MG63 (cell line): ENCODE results near the gene AGBL1. TPM values are rescaled to one million over a fixed set of nuclear protein-coding genes. Genes with fewer than 3 reads are reported as not detected.

Source experiments
- DNase-seq: peaks from one replicate; pipeline ENCODE4 v3.0.0-alpha.2; 2020
- H3K27me3 ChIP-seq: fragments of 250-450 bp; sonication (Bioruptor Pico); 2 replicates; pipeline ENCODE4 v1.5.1; 2020; ENCODE audit warnings: mild to moderate bottlenecking, moderate library complexity
- H3K36me3 ChIP-seq: fragments of 250-450 bp; sonication (Bioruptor Pico); 2 replicates; pipeline ENCODE4 v1.5.1; 2020; ENCODE audit warnings: mild to moderate bottlenecking, moderate library complexity
- H3K4me3 ChIP-seq: fragments of 250-450 bp; sonication (Bioruptor Pico); 2 replicates; pipeline ENCODE4 v1.5.1; 2020; ENCODE audit warnings: mild to moderate bottlenecking, moderate library complexity
- H3K9me3 ChIP-seq: fragments of 250-450 bp; sonication (Bioruptor Pico); 2 replicates; pipeline ENCODE4 v1.5.1; 2020; ENCODE audit warnings: mild to moderate bottlenecking, moderate library complexity
- total RNA-seq: library from RNA; depleted of rRNA; stranded (reverse); fragments of >200 nt; shearing (Covaris generic); gene quantifications from 2 replicates; pipeline ENCODE4 v1.2.3, GENCODE V29; 2014; ENCODE audit warnings: low replicate concordance

AGBL1 gene
- total RNA-seq, 1 experiment from 2014 or later, result not detected

- no peak for DNase-seq
- H3K9me3 ChIP-seq, result no peaks in the 10 kb centered on the region
- H3K36me3 ChIP-seq, result no peaks in the 10 kb centered on the region
- H3K4me3 ChIP-seq, result no peak overlapping the region
- no peaks in the 10 kb centered on the region; the same call in 1 of the 2 replicates for H3K27me3 ChIP-seq
Measured at GRCh38 chr15:86663304-86663703, 583.6 kb downstream of the AGBL1 start.

- no peaks in the 10 kb centered on the region for H3K36me3 ChIP-seq
- H3K4me3 ChIP-seq, result no peak overlapping the region
- H3K27me3 ChIP-seq, result no peaks in the 10 kb centered on the region; the same call in 1 of the 2 replicates
- H3K9me3 ChIP-seq, result no peaks in the 10 kb centered on the region
- DNase-seq, result no peak
Measured at GRCh38 chr15:86663979-86664378, 584.3 kb downstream of the AGBL1 start.

- no peaks in the 10 kb centered on the region; the same call in 1 of the 2 replicates for H3K27me3 ChIP-seq
- H3K4me3 ChIP-seq, result no peak overlapping the region
- no peaks in the 10 kb centered on the region for H3K9me3 ChIP-seq
- no peak for DNase-seq
- no peaks in the 10 kb centered on the region for H3K36me3 ChIP-seq
Measured at GRCh38 chr15:86664581-86664980, 584.9 kb downstream of the AGBL1 start.

- no peak for DNase-seq
- H3K4me3 ChIP-seq, result no peak overlapping the region
- H3K27me3 ChIP-seq, result no peaks in the 10 kb centered on the region; the same call in none of the 2 replicates
- H3K36me3 ChIP-seq, result no peaks in the 10 kb centered on the region
- no peaks in the 10 kb centered on the region for H3K9me3 ChIP-seq
Measured at GRCh38 chr15:86676002-86676401, 596.3 kb downstream of the AGBL1 start.

- Histone ChIP-seq H3K9me3 (no peaks in the 10 kb centered on the region), H3K4me3 (no peak overlapping the region), H3K27me3 (no peaks in the 10 kb centered on the region; the same call in none of the 2 replicates), H3K36me3 (no peaks in the 10 kb centered on the region)
- no peak for DNase-seq
Measured at GRCh38 chr15:86677278-86677677, 597.6 kb downstream of the AGBL1 start.

GRCh38 chr15:86685263-86685662 lies 605.6 kb downstream of the AGBL1 start:
- Histone ChIP-seq H3K9me3 (no peaks in the 10 kb centered on the region), H3K4me3 (no peak overlapping the region), H3K27me3 (no peaks in the 10 kb centered on the region; the same call in 1 of the 2 replicates), H3K36me3 (no peaks in the 10 kb centered on the region)
- DNase-seq, result no peak

GRCh38 chr15:86689006-86689405 lies 609.3 kb downstream of the AGBL1 start:
- no peak for DNase-seq
- Histone ChIP-seq H3K36me3 (no peaks in the 10 kb centered on the region), H3K4me3 (no peak overlapping the region)

GRCh38 chr15:86690566-86690965 lies 610.9 kb downstream of the AGBL1 start:
- no peaks in the 10 kb centered on the region for H3K36me3 ChIP-seq
- H3K4me3 ChIP-seq, result no peak overlapping the region
- no peak for DNase-seq
- 0 out of 2 replicates have a peak, but pooled peaks cover 3% of the 10 kb centered on the region for H3K27me3 ChIP-seq
- H3K9me3 ChIP-seq, result no peaks in the 10 kb centered on the region

More at GRCh38 chr15:86689006-86689405, 609.3 kb downstream of the AGBL1 start:
- no peaks in the 10 kb centered on the region for H3K9me3 ChIP-seq
- H3K27me3 ChIP-seq, result no peaks in the 10 kb centered on the region

- no peak for DNase-seq
Measured at GRCh38 chr15:86691091-86691663, 611.5 kb downstream of the AGBL1 start.

GRCh38 chr15:86700864-86701610 lies 621.4 kb downstream of the AGBL1 start:
- DNase-seq, result no peak
- Histone ChIP-seq H3K36me3 (no peaks in the 10 kb centered on the region), H3K27me3 (no peaks in the 10 kb centered on the region), H3K4me3 (no peak overlapping the region), H3K9me3 (no peaks in the 10 kb centered on the region)

More at GRCh38 chr15:86691091-86691663, 611.5 kb downstream of the AGBL1 start:
- 0 out of 2 replicates have a peak, but pooled peaks cover 3% of the 10 kb centered on the region for H3K27me3 ChIP-seq
- no peak overlapping the region for H3K4me3 ChIP-seq
- no peaks in the 10 kb centered on the region for H3K36me3 ChIP-seq
- H3K9me3 ChIP-seq, result no peaks in the 10 kb centered on the region

GRCh38 chr15:86701611-86701963 lies 621.9 kb downstream of the AGBL1 start:
- no peak for DNase-seq
- no peaks in the 10 kb centered on the region for H3K27me3 ChIP-seq
- no peaks in the 10 kb centered on the region for H3K9me3 ChIP-seq
- no peaks in the 10 kb centered on the region for H3K36me3 ChIP-seq
- no peak overlapping the region for H3K4me3 ChIP-seq

GRCh38 chr15:86706813-86707212 lies 627.1 kb downstream of the AGBL1 start:
- H3K36me3 ChIP-seq, result no peaks in the 10 kb centered on the region
- no peaks in the 10 kb centered on the region for H3K9me3 ChIP-seq
- peaks cover 2% of the 10 kb centered on the region; the same call in 1 of the 2 replicates for H3K27me3 ChIP-seq
- DNase-seq, result no peak
- no peak overlapping the region for H3K4me3 ChIP-seq

- Histone ChIP-seq H3K27me3 (peaks cover 2% of the 10 kb centered on the region; the same call in 1 of the 2 replicates), H3K9me3 (no peaks in the 10 kb centered on the region), H3K4me3 (no peak overlapping the region), H3K36me3 (no peaks in the 10 kb centered on the region)
- no peak for DNase-seq
Measured at GRCh38 chr15:86711476-86711875, 631.8 kb downstream of the AGBL1 start.

- no peak for DNase-seq
- H3K27me3 ChIP-seq, result peaks cover 2% of the 10 kb centered on the region; the same call in 1 of the 2 replicates
- no peak overlapping the region for H3K4me3 ChIP-seq
- no peaks in the 10 kb centered on the region for H3K36me3 ChIP-seq
- no peaks in the 10 kb centered on the region for H3K9me3 ChIP-seq
Measured at GRCh38 chr15:86714241-86714640, 634.6 kb downstream of the AGBL1 start.

GRCh38 chr15:86725628-86726027 lies 646.0 kb downstream of the AGBL1 start:
- no peak for DNase-seq
- H3K4me3 ChIP-seq, result no peak overlapping the region

GRCh38 chr15:86735247-86736040 lies 655.8 kb downstream of the AGBL1 start:
- Histone ChIP-seq H3K4me3 (no peak overlapping the region), H3K9me3 (no peaks in the 10 kb centered on the region), H3K27me3 (no peaks in the 10 kb centered on the region), H3K36me3 (no peaks in the 10 kb centered on the region)
- DNase-seq, result no peak

More at GRCh38 chr15:86725628-86726027, 646.0 kb downstream of the AGBL1 start:
- Histone ChIP-seq H3K9me3 (no peaks in the 10 kb centered on the region), H3K36me3 (no peaks in the 10 kb centered on the region), H3K27me3 (no peaks in the 10 kb centered on the region; the same call in 1 of the 2 replicates)

- Histone ChIP-seq H3K27me3 (no peaks in the 10 kb centered on the region), H3K36me3 (no peaks in the 10 kb centered on the region), H3K9me3 (no peaks in the 10 kb centered on the region), H3K4me3 (no peak overlapping the region)
- DNase-seq, result no peak
Measured at GRCh38 chr15:86741917-86742316, 662.2 kb downstream of the AGBL1 start.
